RWPE2 (cell line): ENCODE data around the gene HIGD1A.

ENCODE experiments used
- ATAC-seq: fragments of 200-7000 bp; cut with Tn5 transposase; 3 replicates; pipeline ENCODE4 v1.9.1; 2021; ENCODE audit warnings: low read depth
- DNase-seq: peaks from one replicate; pipeline ENCODE4 v3.0.0-alpha.2; 2020; ENCODE audit warnings: low spot score
- H3K27ac ChIP-seq: fragments of 450-650 bp; 2 replicates; pipeline ENCODE4 v1.5.1; 2017; ENCODE audit warnings: mild to moderate bottlenecking; ENCODE audit not compliant: poor library complexity, severe bottlenecking
- H3K27me3 ChIP-seq: fragments of 250-450 bp; sonication (Bioruptor Pico); 2 replicates; pipeline ENCODE4 v1.5.1; 2021; ENCODE audit warnings: mild to moderate bottlenecking, moderate library complexity; ENCODE audit not compliant: insufficient read depth, poor library complexity, severe bottlenecking
- H3K36me3 ChIP-seq: fragments of 250-450 bp; sonication (Bioruptor Pico); 2 replicates; pipeline ENCODE4 v1.5.1; 2020; ENCODE audit warnings: low read depth, mild to moderate bottlenecking, moderate library complexity
- H3K4me1 ChIP-seq: fragments of 250-450 bp; sonication (Bioruptor Pico); 2 replicates; pipeline ENCODE4 v1.5.1; 2021; ENCODE audit warnings: mild to moderate bottlenecking, moderate library complexity; ENCODE audit not compliant: insufficient read depth, poor library complexity, severe bottlenecking
- H3K4me3 ChIP-seq: fragments of 250-450 bp; sonication (Bioruptor Pico); 2 replicates; pipeline ENCODE4 v1.5.1; 2021; ENCODE audit warnings: mild to moderate bottlenecking, moderate library complexity; ENCODE audit not compliant: severe bottlenecking
- H3K9me3 ChIP-seq: fragments of 250-450 bp; sonication (Bioruptor Pico); 2 replicates; pipeline ENCODE4 v1.5.1; 2021; ENCODE audit warnings: mild to moderate bottlenecking, moderate library complexity; ENCODE audit not compliant: severe bottlenecking
- CTCF ChIP-seq: fragments of 450-650 bp; IDR thresholded peaks from one replicate; pipeline ENCODE4 v1.5.1; 2017; ENCODE audit warnings: mild to moderate bottlenecking, moderate library complexity; ENCODE audit not compliant: poor library complexity, severe bottlenecking

HIGD1A gene

DNA sequence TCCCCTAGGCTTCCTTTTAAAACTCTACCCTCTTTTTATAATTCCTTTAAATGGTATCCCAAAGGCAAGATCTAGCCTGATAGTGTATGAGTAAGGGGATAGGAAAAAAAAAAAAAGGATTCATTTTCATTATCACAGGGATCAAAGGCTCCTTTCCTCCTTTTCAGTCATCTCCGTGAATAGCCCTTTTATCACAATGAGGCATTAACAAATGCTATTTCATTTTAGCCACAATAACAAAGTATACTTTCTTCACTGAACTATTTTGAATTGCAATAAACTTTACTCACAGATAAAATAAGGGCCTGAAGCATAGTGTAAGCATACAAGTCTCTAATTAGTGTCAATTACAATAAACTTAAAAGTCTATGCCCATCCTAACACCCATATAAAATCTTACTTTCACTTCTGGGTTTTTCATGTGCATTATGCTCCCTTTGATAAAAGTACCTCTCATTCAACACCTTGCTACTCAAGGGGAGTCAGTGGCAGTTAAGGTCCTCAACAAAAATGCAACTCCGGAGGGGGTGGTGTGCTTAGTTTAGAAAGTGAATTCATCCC lies 8.6 kb downstream of the HIGD1A start:
- H3K4me3 ChIP-seq: no peak overlapping the region
- no peaks in the 10 kb centered on the region for H3K27me3 ChIP-seq
- peaks cover 52% of the 10 kb centered on the region for H3K36me3 ChIP-seq
- H3K27ac ChIP-seq: no peak overlapping the region
- no peaks in the 10 kb centered on the region for H3K9me3 ChIP-seq
- no peaks in the 10 kb centered on the region for H3K4me1 ChIP-seq
- no peak for DNase-seq
- no peak for ATAC-seq
- no peak for TF ChIP-seq CTCF

DNA sequence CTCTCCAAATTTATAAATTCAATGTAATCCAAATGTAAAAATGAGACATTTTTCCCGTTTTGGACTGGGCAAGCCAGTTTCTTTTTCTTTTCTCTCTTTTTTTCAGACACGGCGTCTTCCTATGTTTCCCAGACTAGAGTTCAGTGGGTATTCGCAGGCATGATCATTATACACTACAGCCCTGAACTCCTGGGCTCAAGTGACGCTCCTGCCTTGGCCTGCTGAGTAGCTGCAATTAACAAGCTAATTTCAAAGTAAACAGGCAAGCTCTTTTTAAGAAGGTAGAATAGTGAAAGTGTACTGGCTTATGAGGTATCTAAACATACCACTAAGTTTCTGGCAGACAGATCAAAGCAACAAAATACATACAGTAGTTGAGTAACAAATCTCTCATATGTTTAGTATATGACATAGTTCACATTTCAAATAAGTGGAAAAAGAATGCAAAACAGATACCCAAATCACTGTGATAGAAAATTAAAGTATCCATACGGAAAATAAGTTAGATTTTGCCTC lies 13.5 kb downstream of the HIGD1A start:
- Histone ChIP-seq H3K4me1 (no peaks in the 10 kb centered on the region), H3K36me3 (peaks cover 78% of the 10 kb centered on the region), H3K4me3 (no peak overlapping the region), H3K27me3 (no peaks in the 10 kb centered on the region), H3K27ac (no peak overlapping the region), H3K9me3 (no peaks in the 10 kb centered on the region)
- DNase-seq (no peak), ATAC-seq (no peak)
- no peak for TF ChIP-seq CTCF

- DNase-seq (no peak), ATAC-seq (no peak)
- peaks cover 9% of the 10 kb centered on the region for H3K4me1 ChIP-seq
- no peak overlapping the region for H3K27ac ChIP-seq
- no peaks in the 10 kb centered on the region for H3K27me3 ChIP-seq
- TF ChIP-seq CTCF: no peak
- H3K4me3 ChIP-seq: no peak overlapping the region
- no peaks in the 10 kb centered on the region for H3K9me3 ChIP-seq
- H3K36me3 ChIP-seq: peaks cover 69% of the 10 kb centered on the region
These were observed 17.7 kb downstream of the HIGD1A start for GRCh38 chr3:42786631-42787030.

GRCh38 chr3:42786212-42786611 lies 18.1 kb downstream of the HIGD1A start:
- no peak for TF ChIP-seq CTCF
- Histone ChIP-seq H3K36me3 (peaks cover 65% of the 10 kb centered on the region), H3K4me3 (no peak overlapping the region), H3K27me3 (no peaks in the 10 kb centered on the region), H3K4me1 (peaks cover 9% of the 10 kb centered on the region), H3K27ac (no peak overlapping the region), H3K9me3 (no peaks in the 10 kb centered on the region)
- no peak for DNase-seq
- ATAC-seq: no peak

DNA sequence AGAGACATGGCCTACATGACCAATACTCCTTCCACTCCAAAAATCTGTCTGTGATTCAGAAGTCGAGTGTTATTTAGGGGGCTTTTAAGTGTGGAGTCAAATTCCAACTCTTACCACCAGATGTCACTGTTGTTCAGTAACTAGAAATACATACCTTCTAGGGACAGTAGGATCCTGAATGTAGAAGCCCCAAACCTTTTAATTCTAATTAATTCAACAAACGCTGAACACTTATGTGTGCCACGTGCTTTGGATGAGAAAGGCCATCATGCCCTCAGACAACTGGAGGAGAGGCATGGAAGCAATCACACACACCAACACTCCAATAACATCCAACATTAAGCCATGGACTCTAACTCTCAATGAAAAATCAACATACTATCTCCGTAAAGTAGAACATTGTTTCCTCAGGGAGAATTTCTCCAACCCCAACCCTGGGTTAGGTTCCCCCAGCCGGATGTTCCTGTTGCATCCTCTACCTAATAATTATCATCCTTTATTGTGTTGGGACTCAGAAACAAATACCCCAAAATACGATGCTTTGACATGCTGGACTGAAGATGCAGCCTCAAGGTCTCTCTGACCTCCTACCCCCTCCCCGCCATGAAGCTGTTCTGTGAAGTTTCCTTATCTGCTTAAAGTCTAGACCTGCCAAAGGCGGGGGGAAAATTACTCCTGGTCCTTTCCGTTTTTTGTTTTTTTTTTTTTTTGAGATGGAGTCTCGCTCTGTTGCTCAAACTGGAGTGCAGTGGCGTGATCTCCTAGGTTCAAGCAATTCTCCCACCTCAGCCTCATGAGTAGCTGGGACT lies 23.2 kb downstream of the HIGD1A start:
- peaks cover 27% of the 10 kb centered on the region for H3K36me3 ChIP-seq
- DNase-seq (no peak), ATAC-seq (peak; percentile 53; the same call in 2 of the 3 replicates)
- H3K4me3 ChIP-seq: no peak overlapping the region
- no peaks in the 10 kb centered on the region for H3K27me3 ChIP-seq
- no peaks in the 10 kb centered on the region for H3K9me3 ChIP-seq
- H3K4me1 ChIP-seq: peaks cover 27% of the 10 kb centered on the region
- peak; percentile 85 for TF ChIP-seq CTCF
- H3K27ac ChIP-seq: no peak overlapping the region
